ENCODE data around the gene PHGDH.
"Not testable (repeated sequence)": the region's sequence is repeated elsewhere in the genome, so short reads cannot be mapped to it uniquely, and the experiment has no call there.

PHGDH gene

GRCh38 chr1:119711804-119712341, at the start of gene PHGDH:
Gene PHGDH (plus strand): TSS chr1:119711934. CDS start chr1:119712023, 89 bp downstream.
- DNase-seq (ENCODE audit: low read depth in 3 of 3) = peak in 2 of 3 experiments; percentile 15 to 66

- no peak for DNase-seq (ENCODE audit: low read depth in 3 of 3)
Observed at GRCh38 chr1:119662034-119662437, 49.7 kb upstream of the PHGDH start.

GRCh38 chr1:119664067-119664466, 47.7 kb upstream of the PHGDH start:
- no peak for DNase-seq (ENCODE audit: low read depth in 3 of 3)

GRCh38 chr1:119667173-119667572, 44.6 kb upstream of the PHGDH start:
- DNase-seq (ENCODE audit: low read depth in 3 of 3) = no peak

GRCh38 chr1:119670898-119671297, 40.8 kb upstream of the PHGDH start:
- no peak for DNase-seq (ENCODE audit: low read depth in 3 of 3)

GRCh38 chr1:119673171-119673940, 38.4 kb upstream of the PHGDH start:
- DNase-seq (ENCODE audit: low read depth in 3 of 3) = no peak

- DNase-seq (ENCODE audit: low read depth in 3 of 3) = no peak
Observed at GRCh38 chr1:119674111-119674526, 37.6 kb upstream of the PHGDH start.

- DNase-seq (ENCODE audit: low read depth in 3 of 3) = peak in 2 of 3 experiments; percentile 21
Observed at GRCh38 chr1:119674835-119675289, 36.9 kb upstream of the PHGDH start.

GRCh38 chr1:119675349-119676345, 36.1 kb upstream of the PHGDH start:
- peak; percentile 45 to 55 (median 54) for DNase-seq (ENCODE audit: low read depth in 3 of 3)

- DNase-seq (ENCODE audit: low read depth in 3 of 3) = no peak
Observed at GRCh38 chr1:119676571-119677206, 35.0 kb upstream of the PHGDH start.

- no peak for DNase-seq (ENCODE audit: low read depth in 3 of 3)
Observed at GRCh38 chr1:119679223-119679622, 32.5 kb upstream of the PHGDH start.

- DNase-seq (ENCODE audit: low read depth in 3 of 3) = no peak
Observed at GRCh38 chr1:119680193-119680592, 31.5 kb upstream of the PHGDH start.

GRCh38 chr1:119680723-119681122, 31.0 kb upstream of the PHGDH start:
- no peak for DNase-seq (ENCODE audit: low read depth in 3 of 3)

- DNase-seq (ENCODE audit: low read depth in 3 of 3) = no peak
Observed at GRCh38 chr1:119681560-119681959, 30.2 kb upstream of the PHGDH start.

- no peak for DNase-seq (ENCODE audit: low read depth in 3 of 3)
Observed at GRCh38 chr1:119682141-119682540, 29.6 kb upstream of the PHGDH start.

GRCh38 chr1:119683893-119684292, 27.8 kb upstream of the PHGDH start:
- DNase-seq (ENCODE audit: low read depth in 3 of 3) = no peak

- no peak for DNase-seq (ENCODE audit: low read depth in 3 of 3)
Observed at GRCh38 chr1:119686661-119687060, 25.1 kb upstream of the PHGDH start.

- DNase-seq (ENCODE audit: low read depth in 3 of 3) = no peak
Observed at GRCh38 chr1:119687434-119688079, 24.2 kb upstream of the PHGDH start.

GRCh38 chr1:119688810-119689209, 22.9 kb upstream of the PHGDH start:
- no peak for DNase-seq (ENCODE audit: low read depth in 3 of 3)

- DNase-seq (ENCODE audit: low read depth in 3 of 3) = no peak
Observed at GRCh38 chr1:119689511-119689910, 22.2 kb upstream of the PHGDH start.

- not testable (repeated sequence) for DNase-seq (ENCODE audit: low read depth in 3 of 3)
Observed at GRCh38 chr1:119696863-119697262, 14.9 kb upstream of the PHGDH start.
